ENCODE measurements around the gene RACK1.
"Not testable (repeated sequence)": the region's sequence is repeated elsewhere in the genome, so short reads cannot be mapped to it uniquely, and the experiment has no call there.

The RACK1 gene

GRCh38 chr5:181243564-181244343, at the start of gene RACK1:
Gene RACK1 (minus strand): TSS chr5:181243906. CDS start chr5:181243800, 106 bp downstream.
- no peak for DNase-seq

DNA sequence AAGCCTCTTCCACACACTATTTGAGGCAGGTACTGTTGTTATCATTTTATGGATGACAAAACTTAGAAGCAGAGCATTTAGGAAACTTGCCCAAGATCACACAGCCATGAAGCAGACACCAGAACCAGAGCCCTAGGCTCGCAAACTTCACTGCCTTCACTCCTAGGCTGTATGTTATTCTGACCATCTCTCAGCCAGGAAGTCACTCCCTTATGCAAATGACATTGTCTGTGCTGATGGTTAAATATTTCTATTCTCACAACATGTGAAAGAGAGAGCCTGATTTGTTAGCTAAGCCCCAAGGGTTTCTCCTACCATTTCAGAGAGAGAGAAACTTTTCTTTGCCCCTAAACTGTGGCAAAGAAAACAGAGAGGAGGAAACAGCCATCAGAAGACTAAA, 43.6 kb upstream of the RACK1 start:
- not testable (repeated sequence) for DNase-seq

DNA sequence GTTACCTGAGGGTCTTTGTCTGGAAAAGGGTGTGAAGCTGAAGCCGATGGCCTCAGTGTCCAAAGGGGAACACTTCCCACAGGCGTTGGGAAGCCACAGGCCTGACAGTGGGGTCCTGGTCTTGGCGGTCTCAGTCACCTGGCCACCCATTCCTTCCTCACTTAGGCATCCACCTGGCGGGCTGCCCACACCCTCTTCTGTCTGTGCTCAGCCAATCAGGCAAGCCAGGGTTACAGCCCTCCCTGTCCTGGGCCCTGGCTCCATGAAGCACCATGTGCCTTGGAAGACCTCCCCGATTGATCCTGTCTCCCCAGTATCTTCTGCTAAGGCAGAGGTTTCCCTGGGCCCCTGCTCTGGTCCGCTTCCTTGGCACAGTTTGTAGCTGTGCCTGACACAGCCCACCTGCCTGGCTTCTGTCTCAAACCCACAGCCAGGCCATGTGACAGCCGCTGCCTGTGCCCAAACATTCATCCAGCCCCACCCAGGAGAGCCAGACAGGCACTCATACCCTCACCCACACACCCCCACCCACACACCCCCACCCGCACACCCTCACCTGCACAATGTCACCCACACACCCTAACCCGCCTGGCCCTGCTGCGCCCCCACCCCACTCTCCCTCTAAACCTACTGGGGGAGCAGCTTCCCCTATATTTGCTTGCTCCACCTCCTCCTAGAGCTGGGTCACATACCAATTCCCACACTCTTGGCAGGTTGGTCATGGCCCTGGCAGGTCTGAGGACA, 42.4 kb upstream of the RACK1 start:
- not testable (repeated sequence) for DNase-seq

DNA sequence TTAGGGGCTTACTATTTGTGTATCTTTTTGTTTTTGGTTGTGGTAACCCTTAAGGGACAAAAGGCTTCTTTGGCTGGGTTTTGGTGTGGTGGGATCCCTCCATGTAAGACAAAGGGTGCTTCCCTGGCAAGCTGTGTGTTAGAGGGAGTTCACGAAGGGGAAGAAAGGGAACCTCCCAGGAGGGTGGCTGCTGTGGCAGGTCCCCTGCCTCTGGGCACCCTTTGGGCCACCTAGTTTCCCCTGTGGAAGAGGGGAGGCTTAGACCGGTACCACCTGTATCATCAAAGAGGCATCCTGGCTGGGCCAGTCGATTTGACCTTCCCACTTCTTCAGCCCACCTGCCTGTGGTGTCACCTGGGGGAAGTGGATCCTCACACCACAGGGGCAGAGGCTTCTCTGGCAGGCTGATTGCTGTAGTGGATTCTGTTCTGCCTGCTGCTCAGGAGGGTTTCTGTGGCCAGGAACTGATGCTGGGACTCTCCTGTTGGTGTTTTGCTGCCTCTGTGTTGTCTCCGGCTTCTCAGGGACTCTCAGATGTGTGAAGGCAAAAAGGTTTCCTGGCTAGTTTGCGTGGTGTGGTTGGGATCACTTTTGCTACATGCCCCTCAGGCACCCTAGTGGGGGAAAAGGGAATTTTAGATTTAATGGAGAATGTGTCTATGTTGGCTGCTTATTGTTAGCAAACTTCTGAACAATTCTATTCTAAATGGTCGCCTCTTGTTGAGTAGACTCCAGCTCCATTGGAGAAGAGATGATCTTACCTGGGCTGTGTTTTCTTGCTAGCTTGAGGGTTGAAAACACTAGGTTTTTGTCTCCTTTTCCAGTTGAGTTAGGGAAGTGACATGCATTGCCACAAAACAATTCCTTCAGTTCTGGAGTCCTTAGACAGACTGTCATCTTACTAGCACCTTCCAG, 40.4 kb upstream of the RACK1 start:
- not testable (repeated sequence) for DNase-seq

DNA sequence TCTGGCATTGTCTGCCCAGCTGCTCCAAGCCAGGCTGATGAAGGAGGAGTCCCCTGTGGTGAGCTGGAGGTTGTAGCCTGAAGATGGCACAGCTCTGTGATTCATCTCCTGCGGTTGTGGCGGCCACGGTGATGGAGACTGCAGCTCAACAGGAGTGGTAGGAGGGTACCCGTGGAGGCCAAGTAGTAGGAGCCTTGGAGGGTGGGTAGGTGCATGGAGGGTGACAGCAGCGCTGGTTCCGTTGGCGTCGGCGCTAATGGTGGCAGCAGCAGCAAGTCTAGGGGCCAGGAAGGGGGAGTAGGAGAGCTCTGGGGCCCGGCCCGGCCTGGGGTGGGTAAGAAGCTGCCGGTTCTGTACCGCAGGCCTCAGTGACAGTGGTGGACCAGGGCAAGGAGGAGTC, 39.6 kb upstream of the RACK1 start:
- DNase-seq, result no peak

- no peak for DNase-seq
These were observed 39.2 kb upstream of the RACK1 start for GRCh38 chr5:181282874-181283273.

GRCh38 chr5:181282415-181282814, 38.7 kb upstream of the RACK1 start:
- DNase-seq, result not testable (repeated sequence)

DNA sequence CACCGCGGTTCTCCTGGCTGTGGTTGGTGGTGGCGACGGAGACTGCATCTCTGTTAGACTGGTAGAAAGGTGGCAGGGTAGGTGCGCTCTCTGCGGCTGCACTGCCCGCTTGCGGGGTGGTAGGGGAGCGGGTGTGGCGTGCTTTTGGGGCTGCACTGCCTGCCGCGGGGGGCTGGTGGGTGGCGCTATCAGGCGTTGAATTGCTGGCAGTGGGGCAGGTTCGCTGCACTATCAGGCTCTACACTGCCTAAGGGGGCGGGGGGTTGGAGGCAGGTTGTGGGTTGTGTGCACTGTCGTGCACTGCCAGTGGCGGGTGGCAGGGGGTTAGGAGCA, 38.2 kb upstream of the RACK1 start:
- no peak for DNase-seq

DNA sequence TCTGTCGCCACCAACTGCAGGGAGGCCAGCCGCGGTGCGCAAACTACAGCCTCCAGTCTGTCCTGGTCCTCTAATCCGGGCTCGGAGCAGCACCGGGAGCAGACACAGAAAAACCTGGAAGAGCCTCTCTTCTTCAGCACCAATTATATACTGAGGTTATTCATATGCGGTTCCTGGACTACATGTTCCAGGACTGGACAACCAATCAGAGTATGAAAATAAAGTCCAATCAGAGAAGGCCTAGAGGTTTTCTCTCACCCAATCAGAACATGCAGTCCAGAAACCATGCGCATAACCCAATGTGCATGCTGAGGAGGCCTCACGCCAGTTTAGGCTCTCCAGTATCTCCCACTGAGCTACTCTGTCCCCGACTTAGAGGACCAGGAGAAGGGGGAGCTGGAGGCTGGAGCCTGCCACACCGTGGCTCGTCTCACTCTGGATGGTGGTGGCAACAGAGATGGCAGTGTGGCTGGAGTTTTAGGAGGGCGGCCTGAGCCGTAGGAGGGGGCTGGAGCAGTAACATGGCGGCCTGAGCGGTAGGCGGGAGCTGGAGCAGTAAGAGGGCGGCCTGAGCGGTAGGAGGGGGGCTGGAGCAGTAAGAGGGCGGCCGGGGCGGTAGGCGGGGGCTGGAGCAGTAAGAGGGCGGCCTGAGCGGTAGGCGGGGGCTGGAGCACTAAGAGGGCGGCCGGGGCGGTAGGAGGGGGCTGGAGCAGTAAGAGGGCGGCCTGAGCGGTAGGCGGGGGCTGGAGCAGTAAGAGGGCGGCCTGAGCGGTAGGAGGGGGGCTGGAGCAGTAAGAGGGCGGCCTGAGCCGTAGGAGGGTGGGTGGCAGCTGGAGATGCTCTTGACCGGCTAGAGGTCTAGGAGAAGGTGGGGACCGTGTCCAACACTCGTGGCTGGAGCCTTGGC, 37.6 kb upstream of the RACK1 start:
- no peak for DNase-seq

- no peak for DNase-seq
These were observed 36.6 kb upstream of the RACK1 start for GRCh38 chr5:181280251-181280762.

GRCh38 chr5:181273433-181273744, 29.7 kb upstream of the RACK1 start:
- DNase-seq, result not testable (repeated sequence)

DNA sequence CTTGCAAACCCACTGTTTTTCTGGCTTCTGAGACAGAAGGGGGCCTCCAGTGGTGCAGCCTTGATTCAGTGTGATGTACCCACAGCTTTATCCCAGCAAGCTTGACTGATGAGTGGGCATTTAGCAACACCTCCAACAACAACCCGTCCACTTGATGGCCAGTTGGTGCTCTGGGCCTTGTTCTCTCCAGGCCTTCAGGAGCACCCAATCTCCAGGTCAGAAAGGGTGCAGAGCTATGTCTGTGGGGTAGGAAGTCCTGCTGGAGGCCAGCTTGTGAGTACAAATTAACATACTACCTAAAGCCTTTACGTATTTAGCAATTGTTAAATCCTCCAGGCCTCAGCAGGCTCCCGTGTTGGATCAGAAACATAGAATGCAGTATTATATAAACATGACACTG, 27.4 kb upstream of the RACK1 start:
- DNase-seq, result no peak

DNA sequence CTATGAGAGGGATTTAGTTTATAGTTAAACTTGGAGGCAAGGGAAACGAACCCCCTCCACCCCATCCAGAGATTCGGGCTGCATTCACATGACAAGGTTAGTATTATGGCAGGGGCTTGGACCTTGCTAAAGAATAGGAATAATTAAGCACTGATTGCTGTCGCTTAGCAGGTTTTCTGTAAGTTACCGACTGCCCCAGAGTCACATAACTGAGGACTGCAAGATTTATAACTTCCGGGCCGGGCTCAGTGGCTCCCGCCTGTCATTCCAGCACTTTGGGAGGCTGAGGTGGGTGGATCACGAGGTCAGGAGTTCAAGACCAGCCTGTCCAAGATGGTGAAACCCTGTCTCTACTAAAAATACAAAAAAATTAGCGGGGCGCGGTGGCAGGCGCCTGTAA, 24.2 kb upstream of the RACK1 start:
- not testable (repeated sequence) for DNase-seq

- DNase-seq, result not testable (repeated sequence)
These were observed 23.7 kb upstream of the RACK1 start for GRCh38 chr5:181267291-181267904.

GRCh38 chr5:181265092-181265671, 21.5 kb upstream of the RACK1 start:
- no peak for DNase-seq

DNA sequence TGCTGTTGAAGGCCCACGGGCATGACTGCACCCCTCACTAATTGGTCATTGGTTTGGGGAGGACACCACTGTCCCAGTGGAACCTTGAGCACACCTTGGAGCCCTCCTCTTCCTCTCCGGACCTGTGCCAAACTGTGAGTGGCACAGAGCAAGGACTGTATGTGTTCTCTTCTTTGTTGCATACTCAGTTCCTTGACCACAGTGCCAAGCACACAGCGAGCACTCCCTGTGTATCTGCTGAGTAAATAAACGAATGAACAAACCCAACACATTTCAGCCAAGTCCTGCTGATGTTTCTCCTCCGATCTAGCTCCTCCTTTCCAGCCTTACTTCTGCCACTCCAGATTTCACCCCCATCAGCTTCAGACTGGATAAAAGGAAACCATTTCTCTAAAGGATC, 19.9 kb upstream of the RACK1 start:
- no peak for DNase-seq

GRCh38 chr5:181261320-181262049, 17.8 kb upstream of the RACK1 start:
- DNase-seq, result no peak

DNA sequence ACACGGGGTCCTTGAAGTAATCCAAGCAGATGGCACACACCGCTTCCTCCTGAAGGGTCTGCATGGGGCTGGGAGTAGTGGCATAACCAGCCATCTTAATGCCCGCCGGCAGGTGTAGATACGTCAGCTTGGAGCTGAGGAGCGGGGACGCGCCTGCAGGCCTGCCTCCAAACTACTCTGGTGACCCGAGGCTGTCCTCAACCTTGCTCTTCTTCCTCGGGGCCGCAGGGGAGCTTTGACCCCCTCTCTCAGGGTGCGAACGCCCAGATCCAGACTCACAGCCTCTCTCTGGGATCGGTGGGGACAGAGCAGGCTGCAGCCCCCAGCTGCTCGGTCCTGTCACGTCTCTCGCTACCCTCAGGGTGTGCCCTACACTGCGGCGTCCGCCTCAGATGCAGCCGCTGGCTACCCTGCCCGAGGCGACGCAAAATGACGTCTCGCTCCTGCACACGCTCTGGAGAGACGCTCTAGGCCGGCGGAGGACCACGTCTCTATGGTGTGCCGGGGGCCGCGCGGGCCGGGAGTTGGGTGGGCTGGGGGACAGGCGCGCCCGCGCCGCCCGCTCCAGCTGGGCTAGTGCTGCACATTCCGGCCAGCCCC, 17.1 kb upstream of the RACK1 start, which contains the start of gene TRIM52:
TSS of gene TRIM52 (minus strand) at position 424 of the 600 bp plus-strand sequence. CDS start at position 94, 330 bp downstream.
- no peak for DNase-seq

- DNase-seq, result no peak
These were observed 16.4 kb upstream of the RACK1 start for GRCh38 chr5:181259974-181260719.
